IMR-90 (cell line): ENCODE results near the gene PRR18. TPM values are rescaled to one million over a fixed set of nuclear protein-coding genes. Genes with fewer than 3 reads are reported as not detected.

ENCODE experiments used
- ATAC-seq: fragments of 200-7000 bp; cut with Tn5 transposase; 2 replicates; pipeline ENCODE4 v1.9.1; 2020; ENCODE audit warnings: low read depth, mild to moderate bottlenecking, moderate library complexity
- BruUV-seq: library from RNA; stranded (reverse); fragments of 400-500 nt; replicated peaks from 2 replicates; lab custom pipeline; 2021; lab: Mats Ljungman, UMichigan
- CTCF ChIA-PET: fragments of 300-600 bp; formaldehyde crosslinking; extraction: SDS; loops from one replicate; lab custom pipeline; 2021; ENCODE audit warnings: antibody characterized with exemption; lab: Yijun Ruan, JAX
- POLR2A ChIA-PET: fragments of 300-600 bp; sonication (Branson Sonifier 250); formaldehyde crosslinking; loops from one replicate; lab custom pipeline; 2022; ENCODE audit warnings: antibody characterized with exemption; ENCODE audit not compliant: unreplicated experiment; lab: Charles Lee
- DNase-seq: peaks from one replicate; pipeline ENCODE4 v3.0.0; 2013
- H2AFZ ChIP-seq: replicated peaks from 2 replicates; pipeline ENCODE3; 2013; ENCODE audit warnings: low read length, mild to moderate bottlenecking; ENCODE audit not compliant: poor library complexity
- H2AK5ac ChIP-seq: 2 replicates; pipeline ENCODE4 v1.6.1; 2013; ENCODE audit warnings: low read depth, low read length, inconsistent platforms
- H2AK9ac ChIP-seq: replicated peaks from 2 replicates; pipeline ENCODE3; 2013; ENCODE audit warnings: mild to moderate bottlenecking, low read depth, low read length, moderate library complexity; ENCODE audit not compliant: poor library complexity
- H2BK120ac ChIP-seq: 2 replicates; pipeline ENCODE4 v1.6.1; 2013; ENCODE audit warnings: low read depth, low read length, inconsistent platforms
- H2BK15ac ChIP-seq: 3 replicates; pipeline ENCODE4 v1.6.1; 2013; ENCODE audit warnings: low read depth, low read length, inconsistent platforms
- H2BK20ac ChIP-seq: 2 replicates; pipeline ENCODE4 v1.6.1; 2013; ENCODE audit warnings: low read depth, mild to moderate bottlenecking, inconsistent platforms, low read length, moderate library complexity
- H2BK5ac ChIP-seq: 2 replicates; pipeline ENCODE4 v1.6.1; 2013; ENCODE audit warnings: mild to moderate bottlenecking, low read depth, low read length, inconsistent platforms; ENCODE audit not compliant: poor library complexity, severe bottlenecking
- H3K14ac ChIP-seq: replicated peaks from 2 replicates; pipeline ENCODE4 v1.6.1; 2013; ENCODE audit warnings: low read depth, low read length, inconsistent platforms
- H3K18ac ChIP-seq: 2 replicates; pipeline ENCODE4 v1.6.1; 2013; ENCODE audit warnings: low read depth, low read length, control low read depth
- H3K23ac ChIP-seq: 2 replicates; pipeline ENCODE4 v1.6.1; 2013; ENCODE audit warnings: low read depth, low read length, inconsistent platforms
- H3K27ac ChIP-seq: 2 replicates; pipeline ENCODE4 v1.5.1; 2013; ENCODE audit warnings: mild to moderate bottlenecking, control low read depth, low read length; ENCODE audit not compliant: insufficient read depth
- H3K27me3 ChIP-seq: 2 replicates; pipeline ENCODE4 v1.6.1; 2013; ENCODE audit warnings: low read length; ENCODE audit not compliant: control insufficient read depth, insufficient read depth
- H3K36me3 ChIP-seq: 2 replicates; pipeline ENCODE4 v1.6.1; 2013; ENCODE audit warnings: low read length, mixed read lengths; ENCODE audit not compliant: control insufficient read depth, insufficient read depth
- H3K4ac ChIP-seq: 2 replicates; pipeline ENCODE4 v1.6.1; 2013; ENCODE audit warnings: low read depth, low read length, inconsistent platforms
- H3K4me1 ChIP-seq: 2 replicates; pipeline ENCODE4 v1.6.1; 2013; ENCODE audit warnings: low read length, mixed read lengths; ENCODE audit not compliant: control insufficient read depth, insufficient read depth
- H3K4me2 ChIP-seq: 2 replicates; pipeline ENCODE4 v1.6.1; 2013; ENCODE audit warnings: low read depth, mild to moderate bottlenecking, control low read depth, low read length, moderate library complexity
- H3K4me3 ChIP-seq: 2 replicates; pipeline ENCODE4 v1.5.1; 2013; ENCODE audit warnings: low read depth, mild to moderate bottlenecking, control low read depth, low read length, moderate library complexity; ENCODE audit not compliant: insufficient read depth
- H3K56ac ChIP-seq: 2 replicates; pipeline ENCODE4 v1.6.1; 2013; ENCODE audit warnings: low read length, inconsistent platforms; ENCODE audit not compliant: insufficient read depth; ENCODE audit errors: extremely low read depth
- H3K79me1 ChIP-seq, 2 experiments: 2 replicates each; pipeline ENCODE4 v1.6.1; 2013; ENCODE audit warnings: low read length in 2 of 2, inconsistent platforms in 1 of 2, low read depth in 1 of 2
- H3K9ac ChIP-seq: 2 replicates; pipeline ENCODE4 v1.6.1; 2013; ENCODE audit warnings: low read depth, low read length, control low read depth
- H3K9me1 ChIP-seq: 2 replicates; pipeline ENCODE4 v1.6.1; 2013; ENCODE audit warnings: low read length, inconsistent platforms; ENCODE audit not compliant: insufficient read depth
- H3K9me3 ChIP-seq: 2 replicates; pipeline ENCODE4 v1.6.1; 2013; ENCODE audit warnings: low read length; ENCODE audit not compliant: control insufficient read depth, insufficient read depth
- H4K20me1 ChIP-seq: 2 replicates; pipeline ENCODE4 v1.6.1; 2013; ENCODE audit warnings: low read length, inconsistent platforms; ENCODE audit not compliant: insufficient read depth
- H4K5ac ChIP-seq: 2 replicates; pipeline ENCODE4 v1.6.1; 2013; ENCODE audit warnings: mild to moderate bottlenecking, low read depth, low read length, control low read depth
- H4K8ac ChIP-seq, 2 experiments: 2 replicates each; pipeline ENCODE4 v1.6.1; 2013; ENCODE audit warnings: low read depth in 2 of 2, low read length in 2 of 2, control low read depth in 1 of 2, inconsistent platforms in 1 of 2
- H4K91ac ChIP-seq: 2 replicates; pipeline ENCODE4 v1.6.1; 2013; ENCODE audit warnings: low read depth, low read length, inconsistent platforms; ENCODE audit not compliant: insufficient read depth
- CEBPB ChIP-seq: IDR thresholded peaks from 2 replicates; pipeline ENCODE4 v1.6.1; 2012; ENCODE audit warnings: low read depth, low read length, improper control_type of control experiment
- CHD1 ChIP-seq: IDR thresholded peaks from 2 replicates; pipeline ENCODE4 v1.6.1; 2012; ENCODE audit warnings: low read depth, low read length, improper control_type of control experiment
- MXI1 ChIP-seq: IDR thresholded peaks from 2 replicates; pipeline ENCODE4 v1.6.1; 2012; ENCODE audit warnings: low read depth, mild to moderate bottlenecking, low read length, moderate library complexity, borderline replicate concordance
- NFE2L2 ChIP-seq: fragments of 150-350 bp; IDR thresholded peaks from 2 replicates; pipeline ENCODE4 v1.6.1; 2016; ENCODE audit warnings: low read depth, mild to moderate bottlenecking, low read length
- RFX5 ChIP-seq: IDR thresholded peaks from 2 replicates; pipeline ENCODE4 v1.8.0; 2012; ENCODE audit warnings: low read depth, mild to moderate bottlenecking, low read length, moderate library complexity
- WGBS, 2 experiments: methylation state at CpG; one replicate each; pipeline versions ENCODE4 v1.1.5 to v1.1.7; 2013; ENCODE audit warnings: missing lambda C conversion rate in 2 of 2; ENCODE audit not compliant: insufficient read length in 1 of 2; ENCODE audit errors: extremely low coverage in 2 of 2; 5-methylcytosine and 5-hydroxymethylcytosine counted together
- dilution Hi-C: fragments of 300-500 bp; cut with HindIII; formaldehyde crosslinking; loops from one replicate; pipeline ENCODE4 v1.14.3; 2018; ENCODE audit warnings: low sequenced_read_pairs; ENCODE audit not compliant: unreplicated experiment
- in situ Hi-C: fragments of 300-500 bp; cut with MboI; formaldehyde crosslinking; loops from 3 replicates; pipeline ENCODE4 v1.14.3; 2019; ENCODE audit warnings: low sequenced_read_pairs, inconsistent platforms, mixed read lengths
- intact Hi-C: fragments of 100-400 bp; cut with micrococcal nuclease; formaldehyde crosslinking; loops from 2 replicates; pipeline ENCODE4 v1.10.0; 2022
- polyA plus RNA-seq, 3 experiments: library from polyadenylated mRNA; depleted of rRNA; stranded (reverse); fragments of >200 nt; gene quantifications; 2 replicates each; pipeline ENCODE4 v1.2.3, GENCODE V29; 2012; ENCODE audit warnings: low replicate concordance in 1 of 3
- total RNA-seq: library from RNA; depleted of rRNA; stranded (reverse); fragments of >200 nt; gene quantifications from 2 replicates; pipeline ENCODE4 v1.2.3, GENCODE V29; 2012
- TF ChIP-seq, protein P1 (sequence below): fragments of 150-350 bp; IDR thresholded peaks from 2 replicates; pipeline ENCODE4 v1.6.1; 2017; ENCODE audit warnings: mild to moderate bottlenecking, antibody characterized with exemption, low read length, low read depth
- TF ChIP-seq, protein P2 (sequence below): fragments of 150-350 bp; IDR thresholded peaks from 2 replicates; pipeline ENCODE4 v1.6.1; 2016; ENCODE audit warnings: low read depth, mild to moderate bottlenecking, low read length, moderate library complexity, borderline replicate concordance

The PRR18 gene
- total and polyA plus RNA-seq, 2 of the 4 experiments (the other 2 are of a cell fraction) = not detected

DNA sequence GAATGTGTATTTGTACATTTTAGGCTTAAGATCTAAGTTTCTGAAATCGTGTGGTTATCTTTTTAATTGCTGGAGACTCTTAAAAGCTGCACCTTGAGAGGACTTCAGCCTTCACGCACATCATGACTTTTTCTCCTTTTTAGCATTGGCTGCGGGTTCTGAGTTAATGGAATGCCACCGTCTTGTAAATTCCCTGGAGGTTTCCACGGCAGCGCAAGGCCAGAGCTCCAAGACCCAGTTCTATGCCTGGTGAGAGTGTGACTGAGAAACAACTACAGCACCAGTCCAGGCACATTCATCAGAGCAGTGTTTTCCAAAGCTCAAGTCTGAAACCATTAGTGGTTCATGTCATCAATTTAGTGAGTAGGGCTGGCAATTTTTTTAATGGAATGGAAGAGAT is 23.0 kb downstream of the PRR18 start:
- DNase-seq (no peak), ATAC-seq (no peak)
- H3K23ac ChIP-seq = no peak overlapping the region
- no peak overlapping the region for H4K5ac ChIP-seq
- no peak overlapping the region for H2AFZ ChIP-seq
- intact Hi-C loops (no loop called here), dilution Hi-C loops (no loop called here), in situ Hi-C loops (no loop called here)
- H2BK5ac ChIP-seq = no peak overlapping the region
- no peak overlapping the region for H3K18ac ChIP-seq
- H3K4me1 ChIP-seq = no peaks in the 10 kb centered on the region
- POLR2A ChIA-PET = no interaction called here
- H3K4me2 ChIP-seq = no peak overlapping the region
- no peaks in the 10 kb centered on the region for H3K9me3 ChIP-seq
- H2BK120ac ChIP-seq = no peak overlapping the region
- H3K4me3 ChIP-seq = no peak overlapping the region
- CTCF ChIA-PET = interaction anchor here (1.1 to 1.5 kb wide), 2 partner anchors 9 to 96 kb away, joined by 4 to 6 read pairs; no protein-coding TSS in a partner anchor
- no peak overlapping the region for H2BK15ac ChIP-seq
- no peaks in the 10 kb centered on the region for H4K20me1 ChIP-seq
- no peak overlapping the region for H3K27ac ChIP-seq
- H3K9ac ChIP-seq = no peak overlapping the region
- TF ChIP-seq NFE2L2 (no peak), CHD1 (no peak), CEBPB (no peak), MXI1 (no peak), RFX5 (no peak)
- TF ChIP-seq, protein P1, sequence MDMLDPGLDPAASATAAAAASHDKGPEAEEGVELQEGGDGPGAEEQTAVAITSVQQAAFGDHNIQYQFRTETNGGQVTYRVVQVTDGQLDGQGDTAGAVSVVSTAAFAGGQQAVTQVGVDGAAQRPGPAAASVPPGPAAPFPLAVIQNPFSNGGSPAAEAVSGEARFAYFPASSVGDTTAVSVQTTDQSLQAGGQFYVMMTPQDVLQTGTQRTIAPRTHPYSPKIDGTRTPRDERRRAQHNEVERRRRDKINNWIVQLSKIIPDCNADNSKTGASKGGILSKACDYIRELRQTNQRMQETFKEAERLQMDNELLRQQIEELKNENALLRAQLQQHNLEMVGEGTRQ = no peak
- TF ChIP-seq, protein P2, sequence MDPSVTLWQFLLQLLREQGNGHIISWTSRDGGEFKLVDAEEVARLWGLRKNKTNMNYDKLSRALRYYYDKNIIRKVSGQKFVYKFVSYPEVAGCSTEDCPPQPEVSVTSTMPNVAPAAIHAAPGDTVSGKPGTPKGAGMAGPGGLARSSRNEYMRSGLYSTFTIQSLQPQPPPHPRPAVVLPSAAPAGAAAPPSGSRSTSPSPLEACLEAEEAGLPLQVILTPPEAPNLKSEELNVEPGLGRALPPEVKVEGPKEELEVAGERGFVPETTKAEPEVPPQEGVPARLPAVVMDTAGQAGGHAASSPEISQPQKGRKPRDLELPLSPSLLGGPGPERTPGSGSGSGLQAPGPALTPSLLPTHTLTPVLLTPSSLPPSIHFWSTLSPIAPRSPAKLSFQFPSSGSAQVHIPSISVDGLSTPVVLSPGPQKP = no peak
- H3K79me1 ChIP-seq = no peaks in the 10 kb centered on the region
- H3K36me3 ChIP-seq = no peaks in the 10 kb centered on the region
- 100% methylated on average over 1 of the region's 6 CpGs; no CpG with 5 or more reads in 1 of the 2 experiments for WGBS, 2 experiments
- H2BK20ac ChIP-seq = no peak overlapping the region
- no peaks in the 10 kb centered on the region for H3K9me1 ChIP-seq
- no peak overlapping the region for H3K4ac ChIP-seq
- no peak overlapping the region for H3K56ac ChIP-seq
- peaks cover 18% of the 10 kb centered on the region for H3K27me3 ChIP-seq
- no peak overlapping the region for H2AK5ac ChIP-seq
- no TSS peak for BruUV-seq
- H4K91ac ChIP-seq = no peak overlapping the region
- no peak overlapping the region for H2AK9ac ChIP-seq
- no peak overlapping the region for H3K14ac ChIP-seq
- no peak overlapping the region for H4K8ac ChIP-seq
